Left kidney (tissue), 2 donors: ENCODE data around the gene INTS13. TPM values are rescaled to one million over a fixed set of nuclear protein-coding genes. Genes with fewer than 3 reads are reported as not detected.
"Not testable (repeated sequence)": the region's sequence is repeated elsewhere in the genome, so short reads cannot be mapped to it uniquely, and the experiment has no call there.

ENCODE experiments used
- DNase-seq: peaks from one replicate; pipeline ENCODE4 v3.0.0-alpha.2; 2013
- polyA plus RNA-seq: library from polyadenylated mRNA; unstranded; fragments of 120-200 nt; gene quantifications from one replicate; pipeline ENCODE4 v1.2.1, GENCODE V29; 2013; ENCODE audit not compliant: insufficient read length

Gene INTS13
- polyA plus RNA-seq, 1 donor = 40.2 TPM

GRCh38 chr12:26936559-26937442, 980 bp downstream of the INTS13 start:
- no peak for DNase-seq

GRCh38 chr12:26935636-26936378, 2.0 kb downstream of the INTS13 start:
- no peak for DNase-seq

- no peak for DNase-seq
Measured at GRCh38 chr12:26929590-26929989, 8.2 kb downstream of the INTS13 start.

- no peak for DNase-seq
Measured at GRCh38 chr12:26928661-26929060, 9.1 kb downstream of the INTS13 start.

GRCh38 chr12:26921886-26922285, 15.9 kb downstream of the INTS13 start:
- DNase-seq = no peak

GRCh38 chr12:26919216-26919555, 18.6 kb downstream of the INTS13 start:
- no peak for DNase-seq

- DNase-seq = no peak
Measured at GRCh38 chr12:26918321-26919215, 19.2 kb downstream of the INTS13 start.

GRCh38 chr12:26906704-26907103, 31.1 kb downstream of the INTS13 start:
- DNase-seq = no peak

GRCh38 chr12:26906024-26906423, 31.8 kb downstream of the INTS13 start:
- no peak for DNase-seq

GRCh38 chr12:26903396-26903795, 34.4 kb downstream of the INTS13 start:
- DNase-seq = not testable (repeated sequence)

- no peak for DNase-seq
Measured at GRCh38 chr12:26896913-26897312, 40.9 kb downstream of the INTS13 start.

GRCh38 chr12:26895672-26896071, 42.1 kb downstream of the INTS13 start:
- DNase-seq = no peak

- DNase-seq = no peak
Measured at GRCh38 chr12:26891704-26892103, 46.1 kb downstream of the INTS13 start.

GRCh38 chr12:26890784-26891183, 47.0 kb downstream of the INTS13 start:
- no peak for DNase-seq

- DNase-seq = peak; percentile 86
Measured at GRCh38 chr12:26884765-26885576, 52.8 kb downstream of the INTS13 start.

GRCh38 chr12:26880625-26881024, 57.2 kb downstream of the INTS13 start:
- DNase-seq = no peak

GRCh38 chr12:26878661-26879119, 59.1 kb downstream of the INTS13 start:
- peak; percentile 45 for DNase-seq

GRCh38 chr12:26874501-26875296, 63.1 kb downstream of the INTS13 start:
- no peak for DNase-seq

GRCh38 chr12:26872625-26873024, 65.2 kb downstream of the INTS13 start:
- DNase-seq = no peak

- DNase-seq = no peak
Measured at GRCh38 chr12:26871985-26872384, 65.8 kb downstream of the INTS13 start.
